HFFc6 (cell line): Measurements from ENCODE around the gene BACH1. TPM values are rescaled to one million over a fixed set of nuclear protein-coding genes. Genes with fewer than 3 reads are reported as not detected.

Experiments used
- DNase-seq: peaks from one replicate; pipeline ENCODE4 v3.0.0-alpha.2; 2018
- H3K27ac Mint-ChIP-seq: 2 replicates; pipeline ENCODE4 v1.8.0; 2020; ENCODE audit warnings: mild to moderate bottlenecking, mixed read lengths
- H3K27me3 Mint-ChIP-seq: 2 replicates; pipeline ENCODE4 v1.8.0; 2021; ENCODE audit warnings: mild to moderate bottlenecking, moderate library complexity, mixed read lengths; ENCODE audit not compliant: insufficient read depth
- H3K36me3 Mint-ChIP-seq: 2 replicates; pipeline ENCODE4 v1.8.0; 2021; ENCODE audit warnings: low read depth, mixed read lengths
- H3K4me1 Mint-ChIP-seq: 2 replicates; pipeline ENCODE4 v1.8.0; 2020; ENCODE audit warnings: low read depth, mixed read lengths
- H3K4me3 Mint-ChIP-seq: 2 replicates; pipeline ENCODE4 v1.8.0; 2020; ENCODE audit warnings: mild to moderate bottlenecking, moderate library complexity, mixed read lengths
- H3K9me3 Mint-ChIP-seq: 2 replicates; pipeline ENCODE4 v1.8.0; 2020; ENCODE audit warnings: mild to moderate bottlenecking, mixed read lengths
- CTCF ChIP-seq: fragments of 200-600 bp; sonication (generic); IDR thresholded peaks from 2 replicates; pipeline ENCODE4 v1.5.0; 2021; ENCODE audit warnings: antibody characterized with exemption, mild to moderate bottlenecking
- total RNA-seq, 6 experiments: library from RNA; stranded (reverse); fragmentation: NEBNext Ultra II Directional; extraction: Animal tissue kit (Norgen Biotek cat#: 25700); gene quantifications; 2 replicates in 1 of 6; 3 replicates in 5 of 6; pipeline ENCODE4 v1.2.3, GENCODE V29; 2021

The BACH1 gene
- total RNA-seq, 6 experiments from 2014 or later: 47.3 to 53.5 (median 53.1) TPM

- Mint-ChIP-seq H3K4me1 (peaks cover 94% of the 10 kb centered on the region), H3K27me3 (no peaks in the 10 kb centered on the region; the same call in 1 of the 2 replicates), H3K4me3 (peak overlapping the region; percentile 44), H3K27ac (peak overlapping the region; percentile 76), H3K36me3 (peaks cover 28% of the 10 kb centered on the region), H3K9me3 (no peaks in the 10 kb centered on the region)
- no peak for TF ChIP-seq CTCF
- no peak for DNase-seq
Measured at GRCh38 chr21:29304597-29304996, 5.9 kb downstream of the BACH1 start.

GRCh38 chr21:29305068-29305467, 6.3 kb downstream of the BACH1 start:
- H3K27me3 Mint-ChIP-seq: no peaks in the 10 kb centered on the region; the same call in 1 of the 2 replicates
- no peaks in the 10 kb centered on the region for H3K9me3 Mint-ChIP-seq
- peaks cover 96% of the 10 kb centered on the region for H3K4me1 Mint-ChIP-seq
- H3K36me3 Mint-ChIP-seq: peaks cover 26% of the 10 kb centered on the region
- no peak for DNase-seq
- H3K27ac Mint-ChIP-seq: peak overlapping the region; percentile 76; the same call in 1 of the 2 replicates
- TF ChIP-seq CTCF: no peak
- peak overlapping the region; percentile 50 for H3K4me3 Mint-ChIP-seq

- no peaks in the 10 kb centered on the region for H3K9me3 Mint-ChIP-seq
- no peak for DNase-seq
- peak overlapping the region; percentile 24; the same call in 1 of the 2 replicates for H3K27ac Mint-ChIP-seq
- peaks cover 26% of the 10 kb centered on the region for H3K36me3 Mint-ChIP-seq
- peaks cover 96% of the 10 kb centered on the region for H3K4me1 Mint-ChIP-seq
- peak overlapping the region; percentile 50 for H3K4me3 Mint-ChIP-seq
- no peak for TF ChIP-seq CTCF
- no peaks in the 10 kb centered on the region for H3K27me3 Mint-ChIP-seq
Measured at GRCh38 chr21:29305561-29305960, 6.8 kb downstream of the BACH1 start.

- H3K4me1 Mint-ChIP-seq: peaks cover 93% of the 10 kb centered on the region
- H3K27ac Mint-ChIP-seq: peak overlapping the region; percentile 25; the same call in 1 of the 2 replicates
- no peak for DNase-seq
- H3K4me3 Mint-ChIP-seq: no peak overlapping the region
- no peak for TF ChIP-seq CTCF
- H3K36me3 Mint-ChIP-seq: peaks cover 34% of the 10 kb centered on the region
- H3K9me3 Mint-ChIP-seq: no peaks in the 10 kb centered on the region
- H3K27me3 Mint-ChIP-seq: no peaks in the 10 kb centered on the region
Measured at GRCh38 chr21:29306920-29307319, 8.2 kb downstream of the BACH1 start.

- no peaks in the 10 kb centered on the region for H3K9me3 Mint-ChIP-seq
- no peak for DNase-seq
- peaks cover 93% of the 10 kb centered on the region for H3K4me1 Mint-ChIP-seq
- peak overlapping the region; percentile 68 for H3K27ac Mint-ChIP-seq
- H3K27me3 Mint-ChIP-seq: no peaks in the 10 kb centered on the region
- H3K4me3 Mint-ChIP-seq: peak overlapping the region; percentile 56
- TF ChIP-seq CTCF: no peak
- peaks cover 41% of the 10 kb centered on the region for H3K36me3 Mint-ChIP-seq
Measured at GRCh38 chr21:29307718-29308455, 9.2 kb downstream of the BACH1 start.
